HepG2 (cell line): Measurements from ENCODE around the gene KCNK7. TPM values are rescaled to one million over a fixed set of nuclear protein-coding genes. Genes with fewer than 3 reads are reported as not detected.

Source experiments
- ESRRA ChIP-seq: sonication (generic); formaldehyde crosslinking; IDR thresholded peaks from 2 replicates; pipeline ENCODE4 v1.5.1; 2020; ENCODE audit warnings: mild to moderate bottlenecking, low read depth, missing genetic modification reagents
- GFI1 ChIP-seq: sonication (generic); formaldehyde crosslinking; IDR thresholded peaks from 2 replicates; pipeline ENCODE4 v1.5.0; 2020; ENCODE audit warnings: missing genetic modification reagents, mild to moderate bottlenecking, borderline replicate concordance
- HNRNPL ChIP-seq: fragments of 200-400 bp; formaldehyde crosslinking; IDR thresholded peaks from 2 replicates; pipeline ENCODE4 v1.6.1; 2017; ENCODE audit warnings: mild to moderate bottlenecking, low read depth, low read length
- KAT8 ChIP-seq: IDR thresholded peaks from 2 replicates; pipeline ENCODE4 v1.6.1; 2016; ENCODE audit warnings: missing genetic modification reagents, missing compliant biosample characterization
- NCOR1 ChIP-seq: fragments of 200-600 bp; sonication (generic); IDR thresholded peaks from 2 replicates; pipeline ENCODE4 v1.7.0; 2017; ENCODE audit warnings: antibody characterized with exemption, low read length, borderline replicate concordance
- RARA ChIP-seq: IDR thresholded peaks from 2 replicates; pipeline ENCODE4 v1.6.1; 2016; ENCODE audit warnings: missing genetic modification reagents, missing compliant biosample characterization
- RBFOX2 ChIP-seq: fragments of 200-400 bp; formaldehyde crosslinking; IDR thresholded peaks from 2 replicates; pipeline ENCODE4 v1.6.1; 2017; ENCODE audit warnings: low read depth, mild to moderate bottlenecking, low read length
- SALL1 ChIP-seq: sonication (generic); formaldehyde crosslinking; IDR thresholded peaks from 2 replicates; pipeline ENCODE4 v1.8.0; 2022; ENCODE audit warnings: mild to moderate bottlenecking, missing genetic modification reagents
- SIN3A ChIP-seq: IDR thresholded peaks from 2 replicates; pipeline ENCODE4 v1.6.1; 2011; ENCODE audit warnings: low read depth, mild to moderate bottlenecking, control low read depth, low read length, borderline replicate concordance
- TOE1 ChIP-seq: sonication (generic); formaldehyde crosslinking; IDR thresholded peaks from 2 replicates; pipeline ENCODE4 v1.4.0; 2020; ENCODE audit warnings: mild to moderate bottlenecking, missing genetic modification reagents
- ZBTB8A ChIP-seq: sonication (generic); formaldehyde crosslinking; IDR thresholded peaks from 2 replicates; pipeline ENCODE4 v1.4.0; 2020; ENCODE audit warnings: mild to moderate bottlenecking, low read depth, missing genetic modification reagents, borderline replicate concordance
- ZC3H13 ChIP-seq: sonication (generic); formaldehyde crosslinking; IDR thresholded peaks from 2 replicates; pipeline ENCODE4 v1.8.1; 2023; ENCODE audit warnings: mild to moderate bottlenecking, missing genetic modification reagents, moderate library complexity
- ZNF768 ChIP-seq: sonication (generic); formaldehyde crosslinking; IDR thresholded peaks from 2 replicates; pipeline ENCODE4 v1.4.0; 2020; ENCODE audit warnings: missing genetic modification reagents
- ZNF772 ChIP-seq: sonication (generic); formaldehyde crosslinking; IDR thresholded peaks from 2 replicates; pipeline ENCODE4 v1.5.0; 2020; ENCODE audit warnings: mild to moderate bottlenecking, missing genetic modification reagents
- polyA plus RNA-seq, 8 experiments: library from polyadenylated mRNA; depleted of rRNA in 3 of 8; stranded (reverse) in 7 of 8; unstranded in 1 of 8; fragments of >200 nt; fragmentation: Illumina TruSeq in 4 of 8; extraction: Trizol in 4 of 8; gene quantifications; 2 replicates each; pipeline versions ENCODE4 v1.2.1 to v1.2.3, GENCODE V29; 2011 to 2016; ENCODE audit warnings: low read depth in 4 of 8, missing spikeins in 1 of 8, mixed read lengths in 1 of 8; ENCODE audit not compliant: insufficient read depth in 1 of 8
- total RNA-seq, 5 experiments: library from RNA; depleted of rRNA; stranded (reverse); fragments of >200 nt; fragmentation: Illumina TruSeq; extraction: Trizol; gene quantifications; 2 replicates each; pipeline ENCODE4 v1.2.3, GENCODE V29; 2016; ENCODE audit warnings: low read depth in 1 of 5
- TF ChIP-seq, protein P1 (sequence below): sonication (generic); formaldehyde crosslinking; IDR thresholded peaks from 2 replicates; pipeline ENCODE4 v1.5.1; 2020; ENCODE audit warnings: mild to moderate bottlenecking, missing genetic modification reagents, moderate library complexity
- TF ChIP-seq, protein P2 (sequence below): sonication (generic); formaldehyde crosslinking; IDR thresholded peaks from 2 replicates; pipeline ENCODE4 v1.4.0; 2020; ENCODE audit warnings: missing genetic modification reagents
- TF ChIP-seq, protein P3 (sequence below): sonication (generic); formaldehyde crosslinking; IDR thresholded peaks from 2 replicates; pipeline ENCODE4 v1.5.1; 2020; ENCODE audit warnings: mild to moderate bottlenecking, missing genetic modification reagents

Gene KCNK7
- total and polyA plus RNA-seq, 2 of the 13 experiments (the other 11 are each of a cell fraction or from before 2014, with no cell fraction given), result 0.11 TPM; not detected in 1

DNA sequence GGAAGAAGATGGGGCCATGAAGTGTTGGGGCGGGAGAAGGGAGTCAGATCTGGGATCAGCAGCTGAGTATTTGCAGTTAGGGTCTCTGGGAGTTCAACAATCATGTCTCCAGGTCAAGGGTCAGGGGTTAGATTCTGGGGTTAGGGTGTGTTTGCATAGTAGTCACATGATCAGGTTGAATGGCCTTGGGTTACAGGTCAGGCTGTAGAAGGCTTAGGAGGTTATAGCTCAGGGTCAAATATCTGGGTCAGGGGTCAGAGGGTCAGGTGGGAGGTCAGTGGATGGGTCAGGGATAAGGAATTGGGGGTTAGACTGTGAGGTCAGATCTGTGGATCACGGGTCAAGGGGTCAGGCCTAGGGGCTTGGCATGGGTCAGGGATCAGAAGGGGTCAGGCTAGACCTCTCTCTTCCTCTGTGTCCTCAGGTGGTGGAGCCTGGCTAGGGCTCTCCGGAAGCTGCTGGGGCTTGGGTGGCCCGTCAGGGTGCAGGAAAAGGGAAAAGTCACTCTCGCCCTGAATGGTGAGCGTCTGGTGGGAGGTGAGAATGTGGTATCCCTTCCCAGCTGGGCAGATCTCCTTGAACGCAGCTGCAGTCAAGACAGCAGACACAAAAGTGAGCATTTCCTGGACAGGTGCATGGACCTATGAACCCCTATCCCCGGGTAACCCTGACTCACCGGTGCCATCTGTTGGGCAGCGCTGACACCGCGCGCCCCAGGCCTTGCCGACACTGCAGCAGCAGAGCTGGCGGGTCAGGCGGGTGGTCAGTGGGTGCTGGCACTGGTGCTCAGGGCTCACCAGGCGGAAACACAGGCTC is 43.8 kb downstream of the KCNK7 start (continued):
- TF ChIP-seq, protein P1, sequence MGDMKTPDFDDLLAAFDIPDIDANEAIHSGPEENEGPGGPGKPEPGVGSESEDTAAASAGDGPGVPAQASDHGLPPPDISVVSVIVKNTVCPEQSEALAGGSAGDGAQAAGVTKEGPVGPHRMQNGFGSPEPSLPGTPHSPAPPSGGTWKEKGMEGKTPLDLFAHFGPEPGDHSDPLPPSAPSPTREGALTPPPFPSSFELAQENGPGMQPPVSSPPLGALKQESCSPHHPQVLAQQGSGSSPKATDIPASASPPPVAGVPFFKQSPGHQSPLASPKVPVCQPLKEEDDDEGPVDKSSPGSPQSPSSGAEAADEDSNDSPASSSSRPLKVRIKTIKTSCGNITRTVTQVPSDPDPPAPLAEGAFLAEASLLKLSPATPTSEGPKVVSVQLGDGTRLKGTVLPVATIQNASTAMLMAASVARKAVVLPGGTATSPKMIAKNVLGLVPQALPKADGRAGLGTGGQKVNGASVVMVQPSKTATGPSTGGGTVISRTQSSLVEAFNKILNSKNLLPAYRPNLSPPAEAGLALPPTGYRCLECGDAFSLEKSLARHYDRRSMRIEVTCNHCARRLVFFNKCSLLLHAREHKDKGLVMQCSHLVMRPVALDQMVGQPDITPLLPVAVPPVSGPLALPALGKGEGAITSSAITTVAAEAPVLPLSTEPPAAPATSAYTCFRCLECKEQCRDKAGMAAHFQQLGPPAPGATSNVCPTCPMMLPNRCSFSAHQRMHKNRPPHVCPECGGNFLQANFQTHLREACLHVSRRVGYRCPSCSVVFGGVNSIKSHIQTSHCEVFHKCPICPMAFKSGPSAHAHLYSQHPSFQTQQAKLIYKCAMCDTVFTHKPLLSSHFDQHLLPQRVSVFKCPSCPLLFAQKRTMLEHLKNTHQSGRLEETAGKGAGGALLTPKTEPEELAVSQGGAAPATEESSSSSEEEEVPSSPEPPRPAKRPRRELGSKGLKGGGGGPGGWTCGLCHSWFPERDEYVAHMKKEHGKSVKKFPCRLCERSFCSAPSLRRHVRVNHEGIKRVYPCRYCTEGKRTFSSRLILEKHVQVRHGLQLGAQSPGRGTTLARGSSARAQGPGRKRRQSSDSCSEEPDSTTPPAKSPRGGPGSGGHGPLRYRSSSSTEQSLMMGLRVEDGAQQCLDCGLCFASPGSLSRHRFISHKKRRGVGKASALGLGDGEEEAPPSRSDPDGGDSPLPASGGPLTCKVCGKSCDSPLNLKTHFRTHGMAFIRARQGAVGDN (CRISPR knock-in tag), result peak; percentile 75
- TF ChIP-seq NCOR1, result peak; percentile 83
- 0 out of 2 replicates have a peak, but pooled peaks have one; percentile 36 for TF ChIP-seq SIN3A
- TF ChIP-seq, protein P2, sequence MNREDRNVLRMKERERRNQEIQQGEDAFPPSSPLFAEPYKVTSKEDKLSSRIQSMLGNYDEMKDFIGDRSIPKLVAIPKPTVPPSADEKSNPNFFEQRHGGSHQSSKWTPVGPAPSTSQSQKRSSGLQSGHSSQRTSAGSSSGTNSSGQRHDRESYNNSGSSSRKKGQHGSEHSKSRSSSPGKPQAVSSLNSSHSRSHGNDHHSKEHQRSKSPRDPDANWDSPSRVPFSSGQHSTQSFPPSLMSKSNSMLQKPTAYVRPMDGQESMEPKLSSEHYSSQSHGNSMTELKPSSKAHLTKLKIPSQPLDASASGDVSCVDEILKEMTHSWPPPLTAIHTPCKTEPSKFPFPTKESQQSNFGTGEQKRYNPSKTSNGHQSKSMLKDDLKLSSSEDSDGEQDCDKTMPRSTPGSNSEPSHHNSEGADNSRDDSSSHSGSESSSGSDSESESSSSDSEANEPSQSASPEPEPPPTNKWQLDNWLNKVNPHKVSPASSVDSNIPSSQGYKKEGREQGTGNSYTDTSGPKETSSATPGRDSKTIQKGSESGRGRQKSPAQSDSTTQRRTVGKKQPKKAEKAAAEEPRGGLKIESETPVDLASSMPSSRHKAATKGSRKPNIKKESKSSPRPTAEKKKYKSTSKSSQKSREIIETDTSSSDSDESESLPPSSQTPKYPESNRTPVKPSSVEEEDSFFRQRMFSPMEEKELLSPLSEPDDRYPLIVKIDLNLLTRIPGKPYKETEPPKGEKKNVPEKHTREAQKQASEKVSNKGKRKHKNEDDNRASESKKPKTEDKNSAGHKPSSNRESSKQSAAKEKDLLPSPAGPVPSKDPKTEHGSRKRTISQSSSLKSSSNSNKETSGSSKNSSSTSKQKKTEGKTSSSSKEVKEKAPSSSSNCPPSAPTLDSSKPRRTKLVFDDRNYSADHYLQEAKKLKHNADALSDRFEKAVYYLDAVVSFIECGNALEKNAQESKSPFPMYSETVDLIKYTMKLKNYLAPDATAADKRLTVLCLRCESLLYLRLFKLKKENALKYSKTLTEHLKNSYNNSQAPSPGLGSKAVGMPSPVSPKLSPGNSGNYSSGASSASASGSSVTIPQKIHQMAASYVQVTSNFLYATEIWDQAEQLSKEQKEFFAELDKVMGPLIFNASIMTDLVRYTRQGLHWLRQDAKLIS (CRISPR knock-in tag), result no peak
- peak; percentile 66 for TF ChIP-seq RBFOX2
- 0 out of 2 replicates have a peak, but pooled peaks have one; percentile 1 for TF ChIP-seq ZC3H13 (CRISPR knock-in tag)
- TF ChIP-seq ESRRA (CRISPR knock-in tag), result peak; percentile 81; the same call in 1 of the 2 replicates
- TF ChIP-seq ZNF768 (CRISPR knock-in tag), result peak; percentile 47; the same call in 1 of the 2 replicates
- TF ChIP-seq ZBTB8A (CRISPR knock-in tag), result no peak
- TF ChIP-seq TOE1, result 0 out of 2 replicates have a peak, but pooled peaks have one; percentile 23
- peak; percentile 92 for TF ChIP-seq RARA (CRISPR knock-in tag)
- peak; percentile 41; the same call in 1 of the 2 replicates for TF ChIP-seq GFI1 (CRISPR knock-in tag)
- TF ChIP-seq, protein P3, sequence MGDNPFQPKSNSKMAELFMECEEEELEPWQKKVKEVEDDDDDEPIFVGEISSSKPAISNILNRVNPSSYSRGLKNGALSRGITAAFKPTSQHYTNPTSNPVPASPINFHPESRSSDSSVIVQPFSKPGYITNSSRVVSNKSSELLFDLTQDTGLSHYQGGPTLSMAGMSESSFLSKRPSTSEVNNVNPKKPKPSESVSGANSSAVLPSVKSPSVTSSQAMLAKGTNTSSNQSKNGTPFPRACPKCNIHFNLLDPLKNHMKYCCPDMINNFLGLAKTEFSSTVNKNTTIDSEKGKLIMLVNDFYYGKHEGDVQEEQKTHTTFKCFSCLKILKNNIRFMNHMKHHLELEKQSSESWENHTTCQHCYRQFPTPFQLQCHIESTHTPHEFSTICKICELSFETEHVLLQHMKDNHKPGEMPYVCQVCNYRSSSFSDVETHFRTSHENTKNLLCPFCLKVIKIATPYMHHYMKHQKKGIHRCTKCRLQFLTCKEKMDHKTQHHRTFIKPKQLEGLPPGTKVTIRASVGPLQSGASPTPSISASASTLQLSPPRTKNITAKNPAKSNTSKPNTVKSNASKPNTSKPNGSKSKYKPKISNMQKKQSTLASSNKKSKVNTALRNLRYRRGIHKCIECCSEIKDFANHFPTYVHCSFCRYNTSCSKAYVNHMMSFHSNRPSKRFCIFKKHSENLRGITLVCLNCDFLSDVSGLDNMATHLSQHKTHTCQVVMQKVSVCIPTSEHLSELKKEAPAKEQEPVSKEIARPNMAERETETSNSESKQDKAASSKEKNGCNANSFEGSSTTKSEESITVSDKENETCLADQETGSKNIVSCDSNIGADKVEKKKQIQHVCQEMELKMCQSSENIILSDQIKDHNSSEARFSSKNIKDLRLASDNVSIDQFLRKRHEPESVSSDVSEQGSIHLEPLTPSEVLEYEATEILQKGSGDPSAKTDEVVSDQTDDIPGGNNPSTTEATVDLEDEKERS, result 0 out of 2 replicates have a peak, but pooled peaks have one; percentile 22
- TF ChIP-seq HNRNPL, result peak; percentile 97
- 0 out of 2 replicates have a peak, but pooled peaks have one; percentile 24 for TF ChIP-seq KAT8 (CRISPR knock-in tag)
- TF ChIP-seq ZNF772, result no peak
- TF ChIP-seq SALL1, result peak; percentile 53; the same call in 1 of the 2 replicates
